Cardiac septum (tissue), 1 donor: Measurements from ENCODE around the gene RPL13A. TPM values are rescaled to one million over a fixed set of nuclear protein-coding genes. Genes with fewer than 3 reads are reported as not detected.
"Not testable (repeated sequence)": the region's sequence is repeated elsewhere in the genome, so short reads cannot be mapped to it uniquely, and the experiment has no call there.

ENCODE experiments used
- DNase-seq: peaks from one replicate; pipeline ENCODE4 v3.0.0-alpha.2; 2020; ENCODE audit warnings: low spot score
- intact Hi-C: fragments of 100-400 bp; cut with DNase I; formaldehyde crosslinking; loops from one replicate; pipeline ENCODE4 v1.14.0; 2022
- total RNA-seq: library from RNA; stranded (reverse); fragmentation: NEBNext Ultra II Directional; extraction: Animal tissue kit (Norgen Biotek cat#: 25700); gene quantifications from one replicate; pipeline ENCODE4 v1.2.1, GENCODE V29; 2021
- donor health status: DM: no; HTN: no; CAD: no.

RPL13A gene
- total RNA-seq, 1 donor from 2014 or later = 1,030 TPM

- intact Hi-C loops = loop anchor here (5.0 kb wide), 1 partner anchor 34 kb away; the partner anchor contains the start of gene RPL13A
- DNase-seq = peak; percentile 99
Measured at GRCh38 chr19:49453013-49453756, 34.2 kb upstream of the RPL13A start, which contains the start of gene ALDH16A1. TSS of gene ALDH16A1 (plus strand) at chr19:49453225. CDS start at chr19:49453332, 107 bp downstream.

DNA sequence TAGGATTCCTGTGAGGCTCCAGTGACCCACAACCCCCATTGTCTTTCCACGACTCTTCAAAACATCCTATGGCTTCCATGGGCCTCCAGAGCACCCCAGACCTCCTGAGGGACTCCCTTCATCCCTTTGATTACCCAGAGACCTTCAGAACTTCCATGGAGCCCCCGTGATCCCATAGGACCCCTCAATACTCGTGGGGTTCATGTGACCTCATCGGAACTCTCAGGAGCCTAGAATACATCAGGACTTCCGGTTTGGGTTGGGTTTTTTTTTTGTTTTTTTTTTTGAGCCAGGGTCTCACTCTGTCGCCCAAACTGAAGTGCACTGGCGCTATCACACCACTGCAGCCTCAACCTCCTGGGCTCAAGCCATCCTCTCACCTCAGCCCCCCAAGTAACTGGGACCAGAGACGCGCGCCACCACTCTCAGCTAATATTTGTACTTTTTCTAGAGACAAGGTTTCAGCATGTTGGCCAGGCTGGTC, 33.6 kb upstream of the RPL13A start:
- intact Hi-C loops = loop anchor here (5.0 kb wide), 1 partner anchor 34 kb away; the partner anchor contains the start of gene RPL13A
- no peak for DNase-seq

DNA sequence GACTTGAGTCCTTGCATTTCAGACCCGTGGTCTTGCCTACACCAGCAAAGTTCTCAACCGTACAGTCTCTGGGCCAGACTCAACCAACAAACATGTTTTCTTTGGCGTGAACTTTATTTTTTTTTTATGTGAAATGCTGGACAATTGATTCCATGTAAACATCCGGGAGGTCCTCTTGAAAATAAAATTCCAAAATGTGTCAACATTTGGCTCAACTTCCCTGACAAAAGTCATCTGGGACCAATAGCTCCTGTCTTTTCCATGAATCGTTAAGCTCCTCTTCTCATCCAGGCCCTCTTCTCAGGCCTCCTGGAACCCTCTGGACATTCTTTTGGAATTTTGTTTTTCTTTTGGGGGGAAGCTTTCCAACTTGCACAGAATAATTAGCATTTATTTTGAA, 31.6 kb upstream of the RPL13A start:
- DNase-seq = no peak
- intact Hi-C loops = no loop called here

- intact Hi-C loops = no loop called here
- DNase-seq = no peak
Measured at GRCh38 chr19:49456326-49456725, 31.1 kb upstream of the RPL13A start.

- intact Hi-C loops = no loop called here
Measured at GRCh38 chr19:49458567-49458903, 28.9 kb upstream of the RPL13A start.

GRCh38 chr19:49459388-49459787, 28.0 kb upstream of the RPL13A start:
- DNase-seq = no peak
- intact Hi-C loops = no loop called here

More at GRCh38 chr19:49458567-49458903, 28.9 kb upstream of the RPL13A start:
- no peak for DNase-seq

- intact Hi-C loops, DNase-seq: not testable (repeated sequence)
Measured at GRCh38 chr19:49461130-49461529, 26.3 kb upstream of the RPL13A start.

DNA sequence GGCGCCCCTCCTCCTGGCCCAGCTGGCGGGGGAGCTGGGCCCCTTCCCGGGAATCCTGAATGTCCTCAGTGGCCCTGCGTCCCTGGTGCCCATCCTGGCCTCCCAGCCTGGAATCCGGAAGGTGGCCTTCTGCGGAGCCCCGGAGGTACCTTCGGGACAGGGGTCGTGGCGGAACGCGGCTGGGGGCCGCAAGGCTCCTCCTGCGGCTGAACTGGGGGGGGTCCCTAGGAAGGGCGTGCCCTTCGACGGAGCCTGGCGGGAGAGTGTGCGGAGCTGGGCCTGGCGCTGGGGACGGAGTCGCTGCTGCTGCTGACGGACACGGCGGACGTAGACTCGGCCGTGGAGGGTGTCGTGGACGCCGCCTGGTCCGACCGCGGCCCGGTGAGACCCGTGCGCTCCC, 25.8 kb upstream of the RPL13A start:
- intact Hi-C loops = no loop called here
- no peak for DNase-seq

DNA sequence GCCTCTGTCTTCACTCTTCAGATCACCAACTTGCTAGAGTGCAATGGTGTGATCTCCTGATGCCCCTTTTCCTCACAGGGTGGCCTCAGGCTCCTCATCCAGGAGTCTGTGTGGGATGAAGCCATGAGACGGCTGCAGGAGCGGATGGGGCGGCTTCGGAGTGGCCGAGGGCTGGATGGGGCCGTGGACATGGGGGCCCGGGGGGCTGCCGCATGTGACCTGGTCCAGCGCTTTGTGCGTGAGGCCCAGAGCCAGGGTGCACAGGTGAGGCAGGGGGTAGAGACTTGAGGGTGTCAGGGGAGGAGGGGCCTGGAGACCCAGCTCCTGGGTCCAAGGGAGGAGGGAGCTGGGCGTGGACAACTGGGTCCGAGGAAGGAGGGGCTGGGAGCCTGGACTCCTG, 24.9 kb upstream of the RPL13A start:
- intact Hi-C loops = no loop called here

DNA sequence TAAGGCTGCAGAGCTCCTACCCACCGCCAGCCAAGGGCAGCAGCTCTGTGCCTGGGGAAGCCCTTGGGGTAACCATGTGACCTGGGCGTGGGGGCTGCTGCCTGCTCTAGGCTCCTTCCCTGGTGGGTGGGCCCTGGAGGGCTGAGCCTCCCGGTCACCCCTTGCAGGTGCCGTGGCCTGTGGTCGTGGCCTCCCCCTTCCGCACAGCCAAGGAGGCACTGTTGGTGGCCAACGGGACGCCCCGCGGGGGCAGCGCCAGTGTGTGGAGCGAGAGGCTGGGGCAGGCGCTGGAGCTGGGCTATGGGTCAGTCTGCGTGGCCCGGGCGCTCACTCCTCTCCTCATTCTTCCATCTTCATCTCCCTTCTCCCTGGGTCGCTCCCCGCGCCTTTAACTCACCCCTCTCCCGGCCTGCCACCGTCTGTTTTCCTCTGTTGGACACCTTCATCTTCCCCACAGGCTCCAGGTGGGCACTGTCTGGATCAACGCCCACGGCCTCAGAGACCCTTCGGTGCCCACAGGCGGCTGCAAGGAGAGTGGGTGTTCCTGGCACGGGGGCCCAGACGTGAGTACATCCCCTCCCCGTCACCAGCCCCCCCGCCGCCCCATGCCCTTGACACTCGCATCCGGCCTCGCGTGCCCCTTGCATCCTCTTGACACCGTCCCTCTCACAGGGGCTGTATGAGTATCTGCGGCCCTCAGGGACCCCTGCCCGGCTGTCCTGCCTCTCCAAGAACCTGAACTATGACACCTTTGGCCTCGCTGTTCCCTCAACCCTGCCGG, 23.3 kb upstream of the RPL13A start:
- DNase-seq = no peak
- intact Hi-C loops = no loop called here

More for the DNA sequence above, 24.9 kb upstream of the RPL13A start:
- no peak for DNase-seq

DNA sequence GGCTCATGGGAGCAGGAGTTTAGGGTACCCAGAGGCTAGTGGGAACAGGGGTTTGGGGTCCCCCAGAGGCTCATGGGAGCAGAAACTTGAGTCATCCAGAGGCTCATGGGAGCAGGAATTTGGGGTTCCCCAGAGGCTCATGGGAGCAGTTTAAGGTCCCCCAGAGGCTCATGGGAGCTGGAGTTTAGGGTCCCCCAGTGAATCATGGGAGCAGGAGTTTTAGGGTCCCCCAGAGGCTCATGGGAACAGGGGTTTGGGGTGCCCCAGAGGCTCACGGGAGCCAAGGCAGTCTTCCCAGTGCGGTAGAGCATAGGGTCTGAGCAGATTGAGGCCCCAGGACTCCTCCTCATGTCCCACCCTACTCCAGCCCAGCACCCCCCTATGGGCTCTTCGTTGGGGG, 22.0 kb upstream of the RPL13A start:
- no peak for DNase-seq
- intact Hi-C loops = no loop called here

GRCh38 chr19:49468199-49468598, 19.2 kb upstream of the RPL13A start:
- intact Hi-C loops = no loop called here
- DNase-seq = no peak

GRCh38 chr19:49468746-49469447, 18.5 kb upstream of the RPL13A start:
- intact Hi-C loops = no loop called here
- peak; percentile 82 for DNase-seq

DNA sequence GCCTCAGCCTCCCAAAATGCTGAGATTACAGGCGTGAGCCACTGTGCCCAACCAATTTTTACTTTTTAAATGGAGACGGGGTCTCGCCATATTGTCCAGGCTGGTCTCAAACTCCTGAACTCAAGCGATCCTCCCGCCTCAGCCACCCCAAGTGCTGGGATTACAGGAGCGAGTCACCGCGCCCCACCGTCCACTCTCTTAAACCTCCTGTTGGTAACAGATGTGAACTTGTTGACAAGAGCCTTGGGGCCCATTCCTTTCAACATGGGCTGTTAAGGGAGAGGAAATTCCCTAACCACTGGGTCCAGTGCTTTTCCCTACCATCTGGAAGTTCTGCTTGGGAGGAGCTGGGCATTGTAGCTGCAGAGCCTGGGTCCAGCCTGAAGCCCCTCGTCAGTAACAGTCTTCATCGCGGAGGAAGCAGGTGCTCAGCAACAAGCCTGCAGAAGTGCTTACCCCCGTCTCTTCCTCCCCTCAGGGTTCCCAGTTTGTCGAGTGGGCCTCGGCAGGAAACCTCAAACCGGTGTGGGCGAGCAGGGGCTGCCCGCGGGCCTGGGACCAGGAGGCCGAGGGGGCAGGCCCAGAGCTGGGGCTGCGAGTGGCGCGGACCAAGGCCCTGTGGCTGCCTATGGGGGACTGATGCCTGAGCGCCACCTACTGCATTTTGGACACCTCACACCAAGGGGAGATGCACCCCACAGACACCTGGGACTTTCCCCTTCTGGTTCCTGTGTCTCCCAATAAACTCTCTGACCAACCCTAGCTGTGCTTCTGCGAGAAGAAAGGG, 17.4 kb upstream of the RPL13A start:
- DNase-seq = no peak
- intact Hi-C loops = no loop called here

GRCh38 chr19:49470615-49470978, 16.8 kb upstream of the RPL13A start:
- intact Hi-C loops = no loop called here
- no peak for DNase-seq

DNA sequence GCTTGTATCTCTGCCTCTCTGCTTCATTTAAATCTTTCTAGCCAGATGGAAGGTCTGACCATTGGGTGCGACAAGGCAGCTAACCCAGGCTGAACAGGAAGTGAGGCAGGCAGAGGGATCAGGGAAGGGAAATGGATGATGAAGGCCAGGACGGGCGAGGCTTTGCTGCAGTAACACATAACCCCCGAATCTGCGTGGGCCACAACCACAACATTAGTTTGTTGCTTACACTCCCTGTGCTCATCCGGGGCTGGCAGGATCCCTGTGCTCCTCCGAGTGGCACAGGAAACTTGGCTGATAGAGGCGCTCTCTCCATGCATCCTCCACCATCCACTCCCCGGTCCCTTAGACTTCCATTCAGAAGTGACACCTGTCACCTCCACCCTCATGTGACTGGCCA, 14.5 kb upstream of the RPL13A start:
- no peak for DNase-seq
- intact Hi-C loops = no loop called here

DNA sequence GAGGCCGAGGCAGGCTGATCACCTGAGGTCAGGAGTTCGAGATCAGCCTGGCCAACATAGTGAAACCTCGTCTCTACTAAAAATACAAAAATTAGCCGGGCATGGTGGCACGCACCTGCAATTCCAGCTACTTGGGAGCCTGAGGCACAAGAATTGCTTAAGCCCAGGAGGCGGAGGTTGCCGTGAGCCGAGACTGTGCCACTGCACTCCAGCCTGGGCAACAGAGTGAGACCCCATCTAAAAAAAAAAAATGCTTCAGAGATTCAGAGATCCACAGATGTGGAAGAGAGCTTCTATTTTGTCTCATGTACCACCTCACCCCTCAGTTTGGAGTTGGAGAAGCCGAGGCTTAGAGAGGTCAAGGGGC, 13.9 kb upstream of the RPL13A start:
- intact Hi-C loops, DNase-seq: not testable (repeated sequence)

GRCh38 chr19:49473868-49474541, 13.4 kb upstream of the RPL13A start, which contains the start of gene FLT3LG:
TSS of gene FLT3LG (plus strand) at chr19:49474215. CDS start at chr19:49474640, 425 bp downstream.
- peak; percentile 91 for DNase-seq
- intact Hi-C loops = no loop called here

DNA sequence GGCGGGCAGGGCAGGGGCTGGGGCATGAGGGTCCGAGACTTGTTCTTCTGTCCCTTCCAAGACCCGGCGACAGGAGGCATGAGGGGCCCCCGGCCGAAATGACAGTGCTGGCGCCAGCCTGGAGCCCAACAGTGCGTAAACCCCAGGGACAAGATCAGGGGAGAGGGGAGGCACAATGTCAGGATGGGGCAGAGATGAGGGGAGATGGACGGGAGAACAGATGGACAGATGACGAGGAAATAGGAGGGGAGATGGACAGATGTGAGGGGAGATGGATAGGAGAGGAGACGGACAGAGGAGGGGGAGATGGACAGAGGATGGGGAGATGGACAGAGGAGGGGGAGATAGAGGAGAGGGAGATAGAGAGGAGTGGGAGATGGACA, 12.9 kb upstream of the RPL13A start:
- intact Hi-C loops = no loop called here
- DNase-seq = no peak
